ENCODE measurements around the gene RELL1.

- TF ChIP-seq CTCF (IDR thresholded peaks at IDR 0.05) (no peak), EP300 (IDR thresholded peaks at IDR 0.05) (no peak), POLR2A (IDR thresholded peaks at IDR 0.05) (no peak)
Measured at GRCh38 chr4:37678624-37679023, 7.6 kb downstream of the RELL1 start.

Data from stomach (tissue), 4 donors.